Mesenchymal stem cell (in vitro differentiated cells and primary cell): ENCODE data around the gene CDH4.
A peak's percentile ranks its signal among the peaks of the same experiment; 100 is the strongest.

ENCODE experiments used
- DNase-seq: peaks from one replicate; pipeline ENCODE4 v3.0.0-alpha.2; 2013
- H2AFZ ChIP-seq: one replicate; pipeline ENCODE4 v1.6.1; 2013; ENCODE audit warnings: low read depth, mild to moderate bottlenecking, control low read depth, inconsistent platforms, low read length, moderate library complexity
- H2AK5ac ChIP-seq: 2 replicates; pipeline ENCODE4 v1.6.1; 2013; ENCODE audit warnings: low read length, moderate library complexity, mild to moderate bottlenecking, inconsistent platforms; ENCODE audit not compliant: severe bottlenecking
- H2BK120ac ChIP-seq: one replicate; pipeline ENCODE4 v1.6.1; 2013; ENCODE audit warnings: low read depth, mild to moderate bottlenecking, inconsistent platforms, low read length, moderate library complexity
- H2BK12ac ChIP-seq, 2 experiments: one replicate each; pipeline ENCODE4 v1.6.1; 2013; ENCODE audit warnings: inconsistent platforms in 2 of 2, low read length in 2 of 2, mild to moderate bottlenecking in 2 of 2, moderate library complexity in 2 of 2, control low read depth in 1 of 2
- H2BK15ac ChIP-seq: one replicate; pipeline ENCODE4 v1.6.1; 2013; ENCODE audit warnings: mild to moderate bottlenecking, low read depth, inconsistent platforms; ENCODE audit not compliant: poor library complexity, severe bottlenecking
- H2BK5ac ChIP-seq: 2 replicates; pipeline ENCODE4 v1.6.1; 2013; ENCODE audit warnings: low read depth, mild to moderate bottlenecking, low read length, control low read depth, inconsistent platforms; ENCODE audit not compliant: poor library complexity, severe bottlenecking
- H3K14ac ChIP-seq, 2 experiments: one replicate each; pipeline ENCODE4 v1.6.1; 2013; ENCODE audit warnings: inconsistent platforms in 2 of 2, low read length in 2 of 2, control low read depth in 1 of 2, mild to moderate bottlenecking in 1 of 2, moderate library complexity in 1 of 2
- H3K18ac ChIP-seq, 2 experiments: one replicate each; pipeline ENCODE4 v1.6.1; 2013; ENCODE audit warnings: inconsistent platforms in 2 of 2, low read length in 2 of 2, control low read depth in 1 of 2, low read depth in 1 of 2, mild to moderate bottlenecking in 1 of 2
- H3K23ac ChIP-seq, 2 experiments: one replicate each; pipeline ENCODE4 v1.6.1; 2013; ENCODE audit warnings: inconsistent platforms in 2 of 2, low read length in 2 of 2, mild to moderate bottlenecking in 2 of 2, moderate library complexity in 2 of 2, control low read depth in 1 of 2
- H3K27ac ChIP-seq: 2 replicates; pipeline ENCODE4 v1.5.1; 2013; ENCODE audit warnings: mild to moderate bottlenecking, moderate library complexity, low read length, control low read depth, inconsistent platforms; ENCODE audit not compliant: poor library complexity, severe bottlenecking
- H3K27me3 ChIP-seq, 2 experiments: 2 replicates each; pipeline versions ENCODE4 v1.6.1 to v1.7.0; 2013; ENCODE audit warnings: low read length in 2 of 2, mild to moderate bottlenecking in 2 of 2, moderate library complexity in 2 of 2, control low read depth in 1 of 2, inconsistent platforms in 1 of 2; ENCODE audit not compliant: control insufficient read depth in 1 of 2, insufficient read depth in 1 of 2
- H3K36me3 ChIP-seq, 2 experiments: 2 replicates each; pipeline versions ENCODE4 v1.6.1 to v1.7.0; 2013; ENCODE audit warnings: low read length in 2 of 2, control low read depth in 1 of 2, inconsistent platforms in 1 of 2, low read depth in 1 of 2, mild to moderate bottlenecking in 1 of 2; ENCODE audit not compliant: insufficient read depth in 2 of 2, control insufficient read depth in 1 of 2
- H3K4ac ChIP-seq, 2 experiments: one replicate each; pipeline ENCODE4 v1.6.1; 2013; ENCODE audit warnings: inconsistent platforms in 2 of 2, low read length in 2 of 2, mild to moderate bottlenecking in 2 of 2, moderate library complexity in 2 of 2, control low read depth in 1 of 2, low read depth in 1 of 2
- H3K4me1 ChIP-seq: 2 replicates; pipeline ENCODE4 v1.6.1; 2013; ENCODE audit warnings: low read depth, low read length, control low read depth; ENCODE audit not compliant: control insufficient read depth, insufficient read depth
- H3K4me2 ChIP-seq: 2 replicates; pipeline ENCODE4 v1.6.1; 2013; ENCODE audit warnings: low read length, mild to moderate bottlenecking, inconsistent platforms; ENCODE audit not compliant: poor library complexity, severe bottlenecking
- H3K4me3 ChIP-seq, 2 experiments: 2 replicates each; pipeline versions ENCODE4 v1.5.1 to v1.7.0; 2013; ENCODE audit warnings: low read length in 2 of 2, mild to moderate bottlenecking in 2 of 2, control low read depth in 1 of 2, low read depth in 1 of 2; ENCODE audit not compliant: insufficient read depth in 1 of 2
- H3K79me1 ChIP-seq: replicated peaks from 2 replicates; pipeline ENCODE4 v1.6.1; 2013; ENCODE audit warnings: mild to moderate bottlenecking, control low read depth, low read length, inconsistent platforms; ENCODE audit not compliant: poor library complexity, severe bottlenecking
- H3K9ac ChIP-seq: 2 replicates; pipeline ENCODE4 v1.7.0; 2013; ENCODE audit warnings: mild to moderate bottlenecking, low read length, moderate library complexity
- H3K9me3 ChIP-seq: 2 replicates; pipeline ENCODE4 v1.7.0; 2013; ENCODE audit warnings: mild to moderate bottlenecking, low read length; ENCODE audit not compliant: control insufficient read depth
- H4K8ac ChIP-seq: one replicate; pipeline ENCODE4 v1.6.1; 2013; ENCODE audit warnings: inconsistent platforms, mild to moderate bottlenecking, low read length, moderate library complexity
- H4K91ac ChIP-seq: one replicate; pipeline ENCODE4 v1.6.1; 2013; ENCODE audit warnings: mild to moderate bottlenecking, low read length, inconsistent platforms
- WGBS: methylation state at CpG from one replicate; pipeline ENCODE4 v1.1.7; 2013; ENCODE audit warnings: mixed read lengths; 5-methylcytosine and 5-hydroxymethylcytosine counted together

CDH4 gene

DNA sequence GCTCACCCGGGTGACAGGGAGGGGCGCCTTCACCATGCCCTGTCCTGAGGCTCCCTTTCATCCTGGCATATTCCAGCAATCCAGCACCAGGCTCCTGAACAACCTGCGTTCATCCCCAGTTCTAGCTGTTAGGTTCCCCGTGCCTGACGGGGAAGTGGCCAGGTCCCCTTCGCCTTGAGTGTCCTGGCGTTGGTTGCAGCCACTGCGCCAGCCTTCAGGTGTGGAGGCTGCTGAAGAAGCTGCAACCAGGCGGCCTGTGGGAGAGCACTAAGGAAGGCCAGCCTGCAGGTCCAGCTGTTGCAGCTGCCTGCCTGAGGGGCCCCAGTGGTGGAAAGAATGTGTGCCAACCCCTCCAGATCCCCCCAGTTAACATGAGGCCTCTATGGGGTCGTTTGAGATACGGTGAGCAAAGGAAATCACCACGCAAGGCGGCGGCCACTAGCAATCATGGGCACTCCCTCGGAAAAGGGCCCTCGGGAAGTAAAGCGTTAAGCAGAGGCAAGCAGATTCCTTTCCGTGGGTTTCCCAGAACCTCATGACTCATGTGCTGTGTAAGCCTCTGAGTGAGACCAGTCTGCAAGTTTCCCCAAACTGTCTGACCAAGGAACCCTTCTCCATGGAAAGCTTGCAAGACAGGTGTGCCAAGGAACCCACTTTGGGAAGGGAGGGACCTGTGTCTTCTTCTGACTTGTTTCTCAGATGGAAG, 492.8 kb downstream of the CDH4 start:
- H3K36me3 ChIP-seq = peaks cover 0 to 7% of the 10 kb centered on the region in 2 experiments
- H3K23ac ChIP-seq = no peak overlapping the region
- H3K27me3 ChIP-seq = no peaks in the 10 kb centered on the region
- DNase-seq = peak; percentile 82
- no peak overlapping the region for H3K4me3 ChIP-seq
- H2BK15ac ChIP-seq = no peak overlapping the region
- peak overlapping the region in 1 of 2 experiments; percentile 47 for H2BK12ac ChIP-seq
- peak overlapping the region in 1 of 2 experiments; percentile 6 for H3K18ac ChIP-seq
- peaks cover 9% of the 10 kb centered on the region for H3K4me1 ChIP-seq
- 77% methylated on average over 18 of the region's 18 CpGs for WGBS
- no peak overlapping the region for H2AK5ac ChIP-seq
- H2AFZ ChIP-seq = no peak overlapping the region
- H3K4me2 ChIP-seq = no peak overlapping the region
- no peak overlapping the region for H2BK5ac ChIP-seq
- H3K79me1 ChIP-seq = no peaks in the 10 kb centered on the region
- H4K8ac ChIP-seq = no peak overlapping the region
- no peak overlapping the region for H3K4ac ChIP-seq
- no peak overlapping the region for H4K91ac ChIP-seq
- no peak overlapping the region for H3K9ac ChIP-seq
- H3K9me3 ChIP-seq = peaks cover 2% of the 10 kb centered on the region
- H3K27ac ChIP-seq = no peak overlapping the region
- H3K14ac ChIP-seq = peak overlapping the region in 1 of 2 experiments; percentile 19
- no peak overlapping the region for H2BK120ac ChIP-seq

DNA sequence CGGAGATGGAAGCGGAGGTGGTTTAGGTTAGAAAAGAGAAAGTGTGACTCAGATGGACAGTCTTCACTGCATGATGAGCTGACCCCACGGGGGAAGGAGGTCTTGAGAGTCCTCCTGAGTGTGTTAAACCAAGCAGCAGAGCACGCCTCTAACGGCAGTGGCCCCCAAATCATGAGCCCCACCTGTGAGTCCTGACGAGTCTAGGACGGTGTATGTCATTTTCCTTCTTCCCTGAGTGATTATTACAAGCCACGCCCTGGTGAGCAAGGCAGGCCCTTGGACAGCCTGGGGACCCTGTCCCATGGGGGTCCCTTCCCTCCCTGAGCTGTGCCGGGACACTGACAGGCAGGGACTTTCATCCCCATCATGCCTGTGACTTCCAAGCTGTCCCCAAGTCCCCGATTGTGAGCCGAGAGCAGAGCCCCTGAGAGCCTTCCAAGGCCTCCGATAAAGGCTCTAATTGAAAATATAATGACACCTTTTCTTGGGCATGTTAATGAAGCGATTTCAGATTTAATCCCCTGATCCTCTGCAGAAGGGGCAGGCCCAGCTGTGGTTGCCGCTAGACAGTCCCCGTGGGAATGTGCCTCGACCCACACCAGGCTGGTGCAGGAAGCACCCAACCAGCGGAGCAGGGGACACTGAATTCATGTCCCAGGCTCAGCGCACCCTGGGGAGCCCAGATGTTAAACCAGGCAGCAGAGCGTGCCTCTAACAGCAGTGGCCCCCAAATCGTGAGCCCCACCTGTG, 493.5 kb downstream of the CDH4 start:
- no peak overlapping the region for H2BK120ac ChIP-seq
- H3K23ac ChIP-seq = no peak overlapping the region
- peak overlapping the region in 1 of 2 experiments; percentile 64 for H2BK12ac ChIP-seq
- H2AK5ac ChIP-seq = no peak overlapping the region
- DNase-seq = no peak
- H4K91ac ChIP-seq = no peak overlapping the region
- no peak overlapping the region for H3K4me3 ChIP-seq
- no peak overlapping the region for H3K27ac ChIP-seq
- H3K9ac ChIP-seq = no peak overlapping the region
- H3K36me3 ChIP-seq = peaks cover 0 to 7% of the 10 kb centered on the region in 2 experiments
- H3K9me3 ChIP-seq = no peaks in the 10 kb centered on the region
- no peak overlapping the region for H3K18ac ChIP-seq
- H3K27me3 ChIP-seq = no peaks in the 10 kb centered on the region
- no peaks in the 10 kb centered on the region for H3K79me1 ChIP-seq
- H2AFZ ChIP-seq = no peak overlapping the region
- H2BK15ac ChIP-seq = no peak overlapping the region
- no peak overlapping the region for H3K4ac ChIP-seq
- H2BK5ac ChIP-seq = no peak overlapping the region
- 91% methylated on average over 20 of the region's 20 CpGs for WGBS
- no peak overlapping the region for H4K8ac ChIP-seq
- no peak overlapping the region for H3K4me2 ChIP-seq
- H3K4me1 ChIP-seq = peaks cover 9% of the 10 kb centered on the region
- H3K14ac ChIP-seq = no peak overlapping the region

- Histone ChIP-seq H3K4me2 (no peak overlapping the region), H2AK5ac (no peak overlapping the region), H3K23ac (no peak overlapping the region), H3K4ac (no peak overlapping the region), H3K14ac (no peak overlapping the region), H2BK15ac (no peak overlapping the region), H3K79me1 (no peaks in the 10 kb centered on the region), H2BK5ac (no peak overlapping the region), H3K9ac (no peak overlapping the region), H3K18ac (peak overlapping the region in 1 of 2 experiments; percentile 18), H3K4me3 (no peak overlapping the region), H4K8ac (no peak overlapping the region), H4K91ac (no peak overlapping the region), H2BK12ac (no peak overlapping the region), H2AFZ (no peak overlapping the region), H2BK120ac (no peak overlapping the region), H3K27ac (no peak overlapping the region), H3K36me3 (peaks cover 0 to 7% of the 10 kb centered on the region in 2 experiments), H3K9me3 (no peaks in the 10 kb centered on the region), H3K27me3 (no peaks in the 10 kb centered on the region), H3K4me1 (peaks cover 9% of the 10 kb centered on the region)
- DNase-seq = no peak
- 89% methylated on average over 11 of the region's 11 CpGs for WGBS
These were observed 494.1 kb downstream of the CDH4 start for GRCh38 chr20:61746147-61746646.

GRCh38 chr20:61746781-61747180, 494.7 kb downstream of the CDH4 start:
- H2BK12ac ChIP-seq = no peak overlapping the region
- no peak overlapping the region for H3K23ac ChIP-seq
- H4K91ac ChIP-seq = no peak overlapping the region
- H3K9me3 ChIP-seq = no peaks in the 10 kb centered on the region
- H3K9ac ChIP-seq = no peak overlapping the region
- DNase-seq = no peak
- no peak overlapping the region for H3K4me3 ChIP-seq
- no peak overlapping the region for H2AK5ac ChIP-seq
- no peak overlapping the region for H2BK5ac ChIP-seq
- no peak overlapping the region for H3K27ac ChIP-seq
- WGBS = 90% methylated on average over 12 of the region's 12 CpGs
- peaks cover 9% of the 10 kb centered on the region for H3K4me1 ChIP-seq
- no peak overlapping the region for H2BK120ac ChIP-seq
- no peaks in the 10 kb centered on the region for H3K27me3 ChIP-seq
- H3K4me2 ChIP-seq = no peak overlapping the region
- no peak overlapping the region for H2AFZ ChIP-seq
- H3K4ac ChIP-seq = no peak overlapping the region
- H3K79me1 ChIP-seq = no peaks in the 10 kb centered on the region
- H4K8ac ChIP-seq = no peak overlapping the region
- no peak overlapping the region for H2BK15ac ChIP-seq
- H3K14ac ChIP-seq = no peak overlapping the region
- no peak overlapping the region for H3K18ac ChIP-seq
- H3K36me3 ChIP-seq = peaks cover 0 to 7% of the 10 kb centered on the region in 2 experiments
